Measurements from ENCODE around the gene LSM3.
A peak's percentile ranks its signal among the peaks of the same experiment; 100 is the strongest.

Gene LSM3

DNA sequence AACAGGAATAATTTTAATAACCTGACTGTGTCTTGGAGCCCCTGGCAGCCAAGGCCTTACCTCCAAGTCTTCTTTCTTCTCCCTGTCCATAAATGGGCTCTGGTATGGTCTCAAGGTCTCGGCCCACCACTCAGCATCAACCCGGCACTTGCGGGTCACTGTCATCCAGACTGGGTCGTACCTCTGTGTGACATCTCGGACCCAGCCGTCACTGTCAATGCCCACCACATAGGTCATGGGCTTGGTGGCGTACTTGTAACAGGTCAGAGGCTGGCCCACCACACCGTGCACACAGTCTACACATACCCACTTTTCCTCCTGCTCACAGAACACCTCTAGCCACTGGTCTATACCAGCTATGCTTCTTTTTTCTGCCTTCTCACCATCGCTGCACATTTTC is 20.7 kb upstream of the LSM3 start:
- no peak for DNase-seq (ENCODE audit: low spot score)

DNA sequence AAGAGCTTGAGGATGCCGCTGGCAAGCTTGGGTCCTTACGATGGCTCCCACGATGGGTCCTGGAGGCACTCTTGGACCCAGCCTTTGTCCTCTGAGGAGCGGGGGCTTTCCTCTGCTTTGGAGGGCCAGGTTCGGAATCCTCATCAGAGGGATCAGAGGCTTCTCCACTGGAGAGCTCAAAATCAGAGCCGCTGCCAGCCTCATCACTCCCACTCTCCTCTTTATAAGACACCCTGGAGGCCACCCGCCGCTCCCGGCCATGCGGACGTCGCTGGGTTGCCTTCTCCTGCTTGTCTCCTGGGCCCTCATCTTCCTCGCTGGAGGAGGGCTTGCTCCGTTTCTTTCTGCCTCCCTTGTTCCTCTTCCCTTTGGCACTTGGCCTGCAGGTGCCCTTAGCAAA is 20.2 kb upstream of the LSM3 start:
- no peak for DNase-seq (ENCODE audit: low spot score)

DNA sequence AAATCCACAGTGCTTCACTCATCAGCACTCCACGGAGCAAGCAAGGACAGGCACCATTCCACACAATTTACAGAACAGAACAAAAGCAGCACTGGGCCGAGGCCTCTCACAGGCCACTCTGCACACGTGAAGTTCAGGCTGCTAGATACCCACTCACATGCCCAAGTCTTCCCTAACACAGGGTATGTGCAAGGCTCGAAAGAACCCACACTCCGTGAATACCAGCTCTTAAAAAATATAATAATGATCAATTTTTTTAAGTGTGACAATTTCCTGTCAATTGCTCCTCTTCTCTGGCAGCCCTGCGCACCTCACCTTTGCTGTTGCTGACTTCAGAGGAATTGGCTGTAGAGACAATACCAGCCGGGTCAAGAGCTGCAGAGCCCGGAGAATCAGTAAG is 19.2 kb upstream of the LSM3 start:
- no peak for DNase-seq (ENCODE audit: low spot score)

DNA sequence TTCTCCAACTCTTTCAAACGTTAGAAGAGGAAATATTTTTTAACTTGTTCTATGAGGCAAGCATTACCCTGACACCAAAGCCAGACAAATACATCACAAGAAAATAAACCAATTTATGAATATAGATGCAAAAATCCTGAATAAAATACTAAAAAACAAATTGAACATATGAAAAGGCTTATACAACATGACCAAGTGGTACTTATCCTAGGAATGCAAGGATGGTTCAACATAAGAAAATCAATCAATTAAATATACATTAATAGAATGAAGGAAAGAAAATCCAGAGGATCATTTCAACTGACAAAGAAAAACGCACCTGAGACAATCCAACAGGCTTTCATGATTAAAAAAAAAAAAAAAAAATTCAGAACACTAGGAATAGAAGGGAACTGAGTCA is 17.3 kb upstream of the LSM3 start:
- no peak for DNase-seq (ENCODE audit: low spot score)

DNA sequence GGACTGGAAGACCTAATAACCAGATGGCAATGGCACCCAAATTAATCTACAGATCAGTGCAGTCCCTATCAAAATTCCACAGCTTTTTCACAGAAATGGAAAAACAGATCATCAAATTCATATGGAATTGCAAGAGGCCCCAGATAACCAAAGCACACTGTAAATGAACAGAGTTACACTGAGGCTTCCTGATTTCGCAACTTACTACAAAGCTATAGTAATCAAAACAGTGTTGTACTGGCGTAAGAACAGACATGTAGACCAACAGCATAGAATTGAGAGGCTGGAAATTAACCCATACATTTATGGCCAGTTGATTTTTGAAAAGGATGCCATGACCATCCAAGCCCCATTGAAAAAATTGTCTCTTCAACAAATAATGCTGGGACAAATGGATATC is 16.4 kb upstream of the LSM3 start:
- no peak for DNase-seq (ENCODE audit: low spot score)

DNA sequence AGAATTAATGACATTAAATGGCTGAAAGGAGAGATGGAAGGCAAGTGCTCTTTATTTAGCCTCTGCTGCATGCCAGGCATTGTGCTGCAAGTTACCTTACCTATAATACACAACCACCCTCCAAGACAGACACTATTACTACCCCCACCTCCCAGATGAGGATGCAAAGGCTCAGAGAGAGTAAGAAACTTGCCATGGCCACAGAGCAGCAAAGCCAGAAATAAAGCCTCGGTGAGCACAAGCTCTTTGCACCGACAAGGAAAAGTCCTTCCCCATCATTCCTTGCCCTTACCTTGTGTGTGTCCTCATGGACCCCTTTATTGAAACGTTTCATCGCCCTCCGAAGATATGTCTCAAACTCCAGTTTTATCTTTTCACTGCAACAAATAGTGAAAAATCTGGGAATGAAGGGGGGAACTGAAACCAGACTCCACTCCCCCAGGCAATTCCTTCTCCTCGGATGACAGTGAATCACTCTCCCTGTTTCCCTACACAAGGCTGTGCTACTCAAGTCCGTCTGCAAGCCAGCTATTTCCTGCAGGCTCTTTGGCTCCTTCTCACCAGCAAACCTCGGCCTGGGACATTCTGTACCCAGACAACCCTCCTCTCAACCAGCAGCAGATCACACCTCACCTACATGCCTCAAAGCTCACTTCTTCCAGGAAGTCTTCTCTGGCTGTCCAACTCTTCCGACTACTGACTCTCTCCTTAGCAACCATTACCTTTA is 11.6 kb upstream of the LSM3 start:
- DNase-seq (ENCODE audit: low spot score), result no peak

DNA sequence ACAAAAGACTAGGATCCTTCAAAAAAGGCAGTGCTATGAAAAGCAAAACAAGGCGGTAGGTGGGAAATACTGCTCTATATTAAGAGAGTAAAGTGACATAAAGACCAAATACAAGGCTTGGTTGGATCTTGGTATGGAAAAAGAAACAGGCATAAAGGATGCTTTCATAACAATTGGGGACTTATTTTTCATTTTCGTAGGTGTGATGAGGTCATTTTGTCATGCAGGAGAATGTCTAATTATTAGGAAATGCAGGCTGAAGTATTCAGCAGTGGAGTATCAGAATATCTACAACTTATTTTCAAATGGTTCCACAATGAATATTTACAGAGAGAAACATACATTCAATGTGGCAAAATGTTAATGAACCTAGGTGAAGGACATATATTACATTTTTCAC is 9.2 kb upstream of the LSM3 start:
- DNase-seq (ENCODE audit: low spot score), result no peak

DNA sequence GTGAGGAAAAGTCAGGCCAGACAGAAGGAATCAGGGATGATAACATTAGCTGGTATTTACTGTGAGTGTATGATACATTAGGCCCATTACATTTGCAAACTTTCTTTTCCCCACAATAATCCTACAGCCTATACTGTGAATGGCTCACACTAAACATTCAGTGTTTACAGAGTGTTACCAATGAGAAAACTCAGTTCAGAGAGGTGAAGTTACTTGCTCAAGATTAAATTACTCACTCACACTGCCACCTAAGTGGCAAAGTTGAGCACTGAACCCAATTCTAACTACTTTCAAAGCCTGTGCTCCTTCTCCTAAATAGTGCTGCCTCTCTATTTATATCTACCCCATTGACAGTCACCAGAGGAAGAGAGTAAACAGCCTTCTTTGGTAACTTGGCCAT is 8.7 kb upstream of the LSM3 start:
- no peak for DNase-seq (ENCODE audit: low spot score)

DNA sequence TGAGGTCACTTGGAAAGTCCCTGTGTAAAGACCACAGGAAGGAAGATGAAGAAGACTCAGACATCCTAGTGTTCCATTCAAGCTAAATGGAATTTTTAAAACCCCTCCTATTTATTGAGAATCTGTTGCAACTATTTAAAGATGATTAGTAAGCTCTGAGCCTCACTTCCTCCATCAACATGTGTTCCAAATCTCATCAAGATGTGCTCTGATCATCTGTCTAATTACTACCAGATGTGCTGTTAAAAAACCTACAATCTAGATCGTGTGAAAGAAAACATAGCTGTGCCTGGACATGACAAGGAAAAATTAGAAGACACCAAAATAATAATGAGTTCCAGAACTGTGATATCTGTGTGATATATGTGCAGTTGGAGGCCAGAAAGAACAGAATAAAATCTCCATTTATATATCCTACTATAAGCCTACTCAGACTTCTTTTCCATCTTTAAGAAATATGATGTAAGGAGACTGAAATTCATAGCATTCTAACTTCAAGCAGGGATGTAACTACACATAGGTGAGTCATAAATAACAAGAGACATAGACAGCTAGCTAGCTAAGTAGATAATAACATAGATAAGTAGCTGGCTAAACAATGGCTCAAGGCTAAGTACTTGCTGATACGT is 8.0 kb upstream of the LSM3 start:
- DNase-seq (ENCODE audit: low spot score), result peak; percentile 33

DNA sequence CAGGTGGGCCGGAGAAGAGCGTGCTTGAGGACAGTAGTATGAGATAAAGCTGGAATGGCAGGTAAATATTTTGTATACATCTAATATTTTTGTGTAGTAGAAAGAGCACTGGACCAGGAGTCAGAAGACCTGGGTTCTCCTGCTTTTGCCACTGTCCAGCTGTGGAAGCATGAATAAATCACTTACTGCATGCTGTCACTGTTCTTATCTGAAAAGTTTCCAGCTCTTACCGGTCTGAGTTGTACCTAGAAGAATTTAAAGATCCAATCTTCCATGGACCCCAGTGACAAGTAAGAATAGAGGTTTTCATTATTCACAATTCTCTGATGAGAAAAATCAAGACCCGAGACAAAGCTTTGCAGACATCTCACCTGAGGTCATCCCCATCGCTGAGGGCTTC is 6.1 kb upstream of the LSM3 start:
- no peak for DNase-seq (ENCODE audit: low spot score)

DNA sequence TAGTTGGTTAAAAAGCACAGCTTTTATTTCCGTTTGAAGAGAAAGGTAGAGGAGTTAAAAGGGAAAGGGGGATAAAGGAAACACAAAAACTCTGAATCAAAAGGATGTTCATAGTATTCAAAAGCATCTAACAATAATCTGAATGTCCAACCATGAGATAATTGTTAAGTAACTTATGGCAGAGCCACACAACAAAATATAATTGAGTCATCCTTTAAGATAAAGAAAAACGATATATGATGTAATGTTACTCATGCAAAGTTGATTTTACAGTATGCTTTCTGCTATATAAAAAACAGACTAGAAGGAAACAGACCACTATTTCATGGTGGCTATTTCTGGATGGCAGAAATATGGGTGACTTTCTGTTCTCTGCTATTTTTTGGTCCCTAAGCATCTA is 4.1 kb upstream of the LSM3 start:
- DNase-seq (ENCODE audit: low spot score), result no peak

DNA sequence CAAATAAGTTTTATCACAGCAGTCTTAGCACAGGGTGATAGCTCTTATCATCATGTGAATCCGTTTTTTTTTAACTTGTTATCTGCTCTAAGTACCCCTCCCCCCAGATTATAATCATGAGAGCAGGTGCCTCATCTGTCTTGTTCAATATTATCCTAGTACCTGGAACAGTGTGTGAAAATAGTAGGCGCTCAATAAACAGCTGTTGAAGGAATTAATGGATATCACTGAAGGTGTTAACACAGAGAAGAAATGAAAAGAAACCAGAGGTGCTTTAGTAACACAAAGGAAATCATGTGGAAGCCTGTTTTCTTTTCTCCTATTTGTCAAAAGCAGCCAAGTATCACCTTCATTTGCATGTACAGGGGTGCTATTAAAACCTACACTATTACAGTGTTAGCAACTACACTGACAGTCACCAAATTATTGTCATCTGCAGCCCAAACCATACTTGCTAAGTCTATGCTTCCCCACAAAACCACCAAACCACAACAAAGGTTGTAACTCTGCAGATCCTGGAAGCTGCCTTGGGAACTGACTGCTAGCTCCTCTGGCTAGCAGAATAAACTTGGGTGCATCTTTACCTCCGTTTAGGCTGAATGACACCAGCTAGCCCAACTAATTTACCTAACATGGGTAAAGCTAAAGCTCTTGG is 3.1 kb upstream of the LSM3 start:
- DNase-seq (ENCODE audit: low spot score), result peak; percentile 24

DNA sequence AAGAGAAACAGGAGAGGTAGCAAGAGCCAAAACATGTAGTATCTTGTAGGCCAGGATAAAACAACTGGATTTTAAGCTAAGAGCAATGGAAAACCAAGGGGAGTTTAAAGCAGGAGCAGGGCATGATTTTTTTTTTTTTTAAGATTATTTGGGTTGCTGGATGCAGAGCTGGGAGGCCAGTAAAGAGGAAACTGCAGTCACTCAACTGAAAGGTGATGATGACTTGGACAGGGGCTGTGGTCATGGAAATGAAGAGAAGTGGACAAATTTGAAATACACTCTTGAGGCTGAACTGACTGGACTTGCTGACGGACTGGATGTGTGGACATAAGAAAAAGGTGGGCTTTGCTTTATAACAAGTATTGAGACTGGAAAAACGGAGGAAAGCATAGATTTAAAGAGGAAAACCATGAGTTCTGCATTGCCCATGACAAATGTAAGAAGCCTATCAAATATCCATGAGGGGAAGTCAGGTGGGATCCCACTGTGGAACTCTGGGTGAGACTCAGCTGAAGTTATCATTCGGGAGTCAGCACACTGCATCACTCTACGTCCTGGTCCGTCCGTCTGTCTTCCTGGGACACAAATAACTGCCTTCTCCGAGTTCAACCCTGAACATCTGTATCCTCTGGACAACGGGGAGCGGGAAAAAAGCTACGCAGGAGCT is 904 bp upstream of the LSM3 start:
- no peak for DNase-seq (ENCODE audit: low spot score)

DNA sequence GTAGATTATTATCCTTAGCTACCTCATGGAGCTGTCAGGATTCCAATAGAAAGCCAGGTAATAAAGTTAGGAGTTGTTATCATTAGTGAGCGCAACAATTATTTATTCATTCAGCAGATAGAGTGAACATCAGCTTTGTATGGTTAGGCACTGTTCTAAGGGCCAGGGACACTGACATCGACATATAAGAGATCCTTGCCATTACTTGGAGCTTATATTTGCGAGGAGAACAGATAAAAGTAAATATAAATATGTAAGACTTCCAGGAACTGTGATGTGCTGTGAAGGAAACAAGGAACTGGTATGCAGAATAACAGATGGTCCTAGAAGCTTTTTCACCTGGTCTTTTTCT is 473 bp downstream of the LSM3 start:
- DNase-seq (ENCODE audit: low spot score), result no peak

DNA sequence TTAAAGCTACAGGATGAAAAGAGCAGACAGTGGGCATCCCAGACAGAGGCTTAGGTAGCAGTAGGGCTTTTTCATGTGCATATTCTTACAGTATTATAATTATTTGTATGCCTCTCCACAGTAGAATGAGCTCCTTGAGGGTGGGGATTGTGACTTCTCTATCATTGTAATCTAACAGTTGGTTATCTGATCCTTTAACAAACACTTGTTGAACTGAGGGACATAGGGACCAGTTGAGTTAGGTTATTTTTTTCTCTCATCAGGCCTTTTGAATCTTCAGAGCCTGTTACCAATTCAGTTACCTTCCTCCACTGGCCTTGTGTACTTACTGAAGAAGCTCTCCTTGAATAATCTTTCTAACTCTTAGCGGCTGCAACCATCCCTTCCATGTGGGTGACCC is 1.2 kb downstream of the LSM3 start:
- DNase-seq (ENCODE audit: low spot score), result no peak

DNA sequence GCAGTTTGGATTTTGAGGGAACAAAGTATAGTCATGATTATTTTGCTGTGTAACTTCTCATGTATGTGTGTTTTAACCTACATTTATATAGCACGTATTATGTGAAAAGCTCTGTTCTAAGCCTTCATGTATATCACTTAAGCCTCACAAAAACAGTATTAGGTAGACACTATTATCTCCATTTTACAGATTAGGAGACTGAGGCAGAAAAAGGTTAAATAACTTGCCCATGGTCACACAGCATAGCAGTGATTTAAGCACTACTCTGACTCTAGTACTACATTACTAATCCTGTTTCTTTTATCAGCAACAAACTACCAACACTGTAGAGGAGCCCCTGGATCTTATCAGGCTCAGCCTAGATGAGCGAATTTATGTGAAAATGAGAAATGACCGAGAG is 2.6 kb downstream of the LSM3 start:
- no peak for DNase-seq (ENCODE audit: low spot score)

DNA sequence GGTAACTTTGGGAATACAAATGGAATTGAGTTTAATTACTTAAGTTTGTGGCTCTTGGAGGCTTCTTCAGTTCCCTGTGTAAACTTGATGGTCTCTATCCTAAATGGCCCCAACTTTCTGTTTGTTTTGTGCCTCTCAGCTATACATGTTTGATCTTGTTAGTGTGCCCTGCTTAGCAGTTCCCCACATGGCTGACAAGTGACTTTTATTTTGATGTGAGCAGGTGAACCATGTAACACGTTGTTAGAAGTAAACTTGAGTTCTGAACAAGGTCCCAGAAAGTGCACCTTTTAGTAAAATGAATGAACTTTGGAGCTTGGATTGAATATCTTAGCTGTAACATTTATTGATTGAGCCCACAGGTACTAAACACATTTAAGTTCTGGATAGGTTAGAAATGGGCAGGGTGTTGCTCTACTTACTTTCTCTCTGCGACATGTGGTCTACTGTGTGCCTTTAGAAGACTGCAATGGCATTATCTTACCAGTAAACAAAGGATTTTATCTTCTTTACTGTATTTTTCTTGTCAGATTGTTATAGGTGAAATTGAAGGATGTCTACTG is 4.5 kb downstream of the LSM3 start:
- DNase-seq (ENCODE audit: low spot score), result no peak

DNA sequence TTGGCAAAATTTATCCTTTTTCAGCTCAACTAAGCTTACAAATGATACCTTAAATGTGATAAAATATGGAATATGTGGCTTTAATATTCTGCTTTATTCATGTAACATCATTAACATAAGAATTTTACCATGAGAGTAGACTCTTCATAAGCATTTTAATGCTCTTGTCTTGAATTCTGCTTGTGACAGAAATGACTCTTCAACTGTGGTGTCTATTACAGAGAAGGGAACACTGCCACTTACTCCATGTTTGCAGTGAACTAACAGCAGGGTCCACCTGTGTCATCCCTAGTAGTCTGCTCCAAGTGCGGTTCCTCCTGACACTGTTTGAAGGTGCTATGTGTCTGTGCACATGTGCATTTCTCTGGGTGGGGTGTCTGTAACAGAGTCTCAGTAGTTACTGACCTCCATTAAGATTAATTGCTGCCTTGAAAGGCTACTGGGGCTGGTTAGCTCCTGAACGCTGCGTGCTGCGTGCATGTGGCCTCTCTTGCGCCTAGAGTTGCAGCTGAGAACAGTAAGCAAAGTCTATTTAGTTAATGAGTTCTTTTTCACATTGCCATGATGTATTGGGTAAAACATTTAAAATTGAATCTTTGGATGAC is 8.3 kb downstream of the LSM3 start:
- DNase-seq (ENCODE audit: low spot score), result no peak

DNA sequence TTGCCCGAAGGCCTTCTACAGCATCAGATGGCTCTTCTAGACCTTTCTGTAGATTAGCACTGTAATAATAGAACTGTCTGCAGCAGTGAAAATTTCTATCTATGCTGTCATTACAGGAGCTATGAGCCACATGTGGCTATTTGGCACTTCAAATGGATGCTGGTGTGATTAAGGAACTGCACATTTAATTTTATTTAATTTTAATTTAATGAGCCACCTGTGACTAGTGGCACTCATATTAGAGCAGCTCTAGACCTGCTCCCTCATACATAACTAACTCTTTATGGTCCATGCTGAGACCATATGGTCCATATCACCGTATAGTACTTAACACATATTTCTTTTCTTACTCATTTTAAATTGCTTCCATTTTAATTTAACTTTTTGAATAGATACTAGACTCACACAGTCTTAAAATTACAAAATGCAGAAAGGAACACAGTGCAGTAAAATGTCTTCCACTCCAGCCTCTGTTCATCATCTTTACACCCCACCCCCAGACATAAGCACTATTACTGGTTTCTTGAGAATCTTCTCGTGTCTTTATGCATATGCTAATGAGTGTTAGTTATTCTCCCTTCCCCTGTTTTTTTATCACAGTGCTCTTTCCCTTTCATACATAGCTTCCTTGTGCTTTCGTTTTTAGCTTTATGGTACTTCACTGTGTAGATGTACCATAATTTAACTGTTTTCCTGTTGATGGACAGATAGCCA is 9.6 kb downstream of the LSM3 start:
- no peak for DNase-seq (ENCODE audit: low spot score)

DNA sequence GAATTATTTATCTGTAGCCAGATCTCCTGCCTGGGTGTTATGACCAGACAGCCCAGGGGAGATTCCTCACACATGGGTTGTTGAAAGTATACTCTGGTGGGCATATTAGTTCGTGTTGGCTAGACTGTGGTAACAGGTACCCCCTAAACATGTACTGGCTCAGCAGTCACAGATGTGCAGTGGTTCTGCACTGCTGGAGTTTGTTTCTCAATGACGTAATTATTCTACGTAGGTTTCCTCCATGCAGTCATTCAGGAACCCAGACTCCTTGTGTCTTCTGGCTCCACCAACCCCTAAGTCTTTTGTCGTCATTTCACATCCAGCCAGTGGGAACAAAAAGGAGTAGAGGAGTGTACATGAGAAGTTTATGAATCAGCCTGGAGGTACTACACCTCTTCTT is 16.2 kb downstream of the LSM3 start:
- DNase-seq (ENCODE audit: low spot score), result no peak

DNA sequence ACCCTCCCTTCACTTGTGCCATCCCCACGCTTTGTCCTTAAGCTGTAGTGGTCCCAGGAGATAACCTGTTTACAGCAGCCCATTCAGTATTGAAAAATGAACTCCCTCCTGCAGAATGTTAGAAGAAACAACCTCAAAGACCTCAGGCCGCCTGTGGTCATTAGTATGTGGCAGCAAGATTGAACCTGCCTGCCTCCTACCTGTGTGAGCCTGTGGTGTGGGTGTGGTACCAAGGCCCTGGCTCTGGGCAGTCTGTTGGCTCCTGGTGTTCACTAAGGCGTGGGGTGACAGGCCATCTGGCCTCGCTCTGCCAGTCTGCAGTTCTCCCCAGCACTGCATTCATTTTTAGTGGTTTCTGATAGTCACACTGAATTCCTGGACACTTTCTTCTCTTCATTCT is 21.0 kb downstream of the LSM3 start:
- DNase-seq (ENCODE audit: low spot score), result no peak

DNA sequence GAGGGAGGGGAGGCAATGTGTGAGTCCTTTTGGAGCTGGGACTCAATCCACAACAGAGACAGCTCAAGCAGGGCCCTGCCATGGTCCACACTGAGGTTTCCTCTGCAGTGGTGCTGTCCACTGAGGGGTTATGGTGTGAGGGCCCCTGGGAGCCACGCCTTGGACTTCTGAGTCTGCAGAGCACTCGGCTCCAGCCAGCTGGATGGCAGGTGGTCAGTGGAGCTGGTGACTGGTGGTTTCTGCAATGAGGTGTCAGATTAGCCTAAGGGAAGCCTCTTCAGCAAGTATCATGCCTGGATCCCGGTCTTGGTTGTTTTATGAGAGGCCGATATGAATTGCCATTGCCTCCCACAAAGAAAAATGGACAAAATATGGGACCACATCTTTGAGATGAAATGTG is 21.7 kb downstream of the LSM3 start:
- no peak for DNase-seq (ENCODE audit: low spot score)

Data from AG08395 (cell line).